CD14-positive monocyte (primary cell): ENCODE data around the gene MGAT4C. TPM values are rescaled to one million over a fixed set of nuclear protein-coding genes. Genes with fewer than 3 reads are reported as not detected.

ENCODE experiments used
- DNase-seq, 3 donors: peaks; one replicate each; pipeline ENCODE4 v3.0.0-alpha.2; 2011 to 2022
- H2AFZ ChIP-seq: 2 replicates; pipeline ENCODE4 v1.6.0; 2012; ENCODE audit warnings: mild to moderate bottlenecking, low read depth, low read length, inconsistent platforms; ENCODE audit not compliant: insufficient read depth, poor library complexity, severe bottlenecking
- H3K27ac ChIP-seq, 2 donors: 1 replicate in 1 of 2; 2 replicates in 1 of 2; pipeline ENCODE4 v1.5.1; 2012 to 2013; ENCODE audit warnings: low read length in 2 of 2, control low read depth in 1 of 2, inconsistent platforms in 1 of 2, low read depth in 1 of 2, mild to moderate bottlenecking in 1 of 2
- H3K27me3 ChIP-seq, 2 donors: one replicate each; pipeline versions ENCODE4 v1.6.0 to v1.6.1; 2011 to 2013; ENCODE audit warnings: low read length in 2 of 2; ENCODE audit not compliant: control insufficient read depth in 2 of 2, insufficient read depth in 2 of 2
- H3K36me3 ChIP-seq, 2 donors: replicated peaks in 1 of 2; 1 replicate in 1 of 2; 2 replicates in 1 of 2; pipeline versions ENCODE4 v1.5.1 to v1.6.1; 2012 to 2013; ENCODE audit warnings: low read length in 2 of 2, control low read depth in 1 of 2, inconsistent platforms in 1 of 2, mild to moderate bottlenecking in 1 of 2; ENCODE audit not compliant: insufficient read depth in 2 of 2, control insufficient read depth in 1 of 2
- H3K4me1 ChIP-seq, 2 donors: 1 replicate in 1 of 2; 2 replicates in 1 of 2; pipeline versions ENCODE4 v1.5.1 to v1.6.1; 2012 to 2013; ENCODE audit warnings: low read length in 2 of 2, control low read depth in 1 of 2, inconsistent platforms in 1 of 2, mild to moderate bottlenecking in 1 of 2, moderate library complexity in 1 of 2; ENCODE audit not compliant: insufficient read depth in 2 of 2, control insufficient read depth in 1 of 2
- H3K4me2 ChIP-seq: replicated peaks from 2 replicates; pipeline ENCODE3; 2012; ENCODE audit warnings: low read length, moderate library complexity, mild to moderate bottlenecking; ENCODE audit not compliant: poor library complexity, severe bottlenecking; ENCODE audit errors: extremely low read depth
- H3K4me3 ChIP-seq, 3 experiments: fragments of 200-600 bp in 1 of 3; sonication (generic) in 1 of 3; replicated peaks in 1 of 3; 1 replicate in 2 of 3; 2 replicates in 1 of 3; pipeline ENCODE4 v1.5.1; 2011 to 2013; ENCODE audit warnings: low read length in 3 of 3, mild to moderate bottlenecking in 3 of 3, control low read depth in 2 of 3, low read depth in 2 of 3, inconsistent platforms in 1 of 3, moderate library complexity in 1 of 3
- H3K79me2 ChIP-seq: 2 replicates; pipeline ENCODE4 v1.6.0; 2012; ENCODE audit warnings: mild to moderate bottlenecking, control low read depth, inconsistent platforms, low read length, moderate library complexity; ENCODE audit not compliant: insufficient read depth
- H3K9ac ChIP-seq: 2 replicates; pipeline ENCODE4 v1.6.0; 2017; ENCODE audit warnings: low read length, mild to moderate bottlenecking; ENCODE audit not compliant: insufficient read depth, poor library complexity, severe bottlenecking
- H3K9me3 ChIP-seq, 2 donors: replicated peaks in 1 of 2; 1 replicate in 1 of 2; 2 replicates in 1 of 2; pipeline versions ENCODE4 v1.5.1 to v1.6.1; 2012 to 2013; ENCODE audit warnings: low read length in 2 of 2, control low read depth in 1 of 2; ENCODE audit not compliant: control insufficient read depth in 1 of 2, insufficient read depth in 1 of 2
- H4K20me1 ChIP-seq: 2 replicates; pipeline ENCODE4 v1.6.0; 2012; ENCODE audit warnings: mild to moderate bottlenecking, low read length, control low read depth, moderate library complexity; ENCODE audit not compliant: insufficient read depth
- H3K27ac Mint-ChIP-seq, 7 donors: one replicate each; pipeline ENCODE4 v1.8.0; 2020; ENCODE audit warnings: mild to moderate bottlenecking in 7 of 7, mixed read lengths in 7 of 7, moderate library complexity in 6 of 7, inconsistent platforms in 2 of 7
- H3K27me3 Mint-ChIP-seq, 3 donors: one replicate each; pipeline ENCODE4 v1.8.0; 2021 to 2022; ENCODE audit warnings: low read depth in 3 of 3, mild to moderate bottlenecking in 3 of 3, mixed read lengths in 3 of 3, moderate library complexity in 3 of 3, inconsistent platforms in 1 of 3
- H3K36me3 Mint-ChIP-seq, 2 donors: one replicate each; pipeline ENCODE4 v1.8.0; 2020; ENCODE audit warnings: mixed read lengths in 2 of 2, inconsistent platforms in 1 of 2, mild to moderate bottlenecking in 1 of 2
- H3K4me1 Mint-ChIP-seq: one replicate; pipeline ENCODE4 v1.8.0; 2020; ENCODE audit warnings: mild to moderate bottlenecking, mixed read lengths
- H3K4me3 Mint-ChIP-seq, 2 donors: one replicate each; pipeline ENCODE4 v1.8.0; 2020; ENCODE audit warnings: mild to moderate bottlenecking in 2 of 2, mixed read lengths in 2 of 2, moderate library complexity in 1 of 2
- H3K9me3 Mint-ChIP-seq, 7 donors: one replicate each; pipeline ENCODE4 v1.8.0; 2020 to 2022; ENCODE audit warnings: mixed read lengths in 7 of 7, mild to moderate bottlenecking in 6 of 7, moderate library complexity in 6 of 7, inconsistent platforms in 2 of 7
- CTCF ChIP-seq: fragments of 200-600 bp; IDR thresholded peaks from one replicate; pipeline ENCODE4 v1.8.0; 2022; ENCODE audit warnings: antibody characterized with exemption, mild to moderate bottlenecking
- WGBS: methylation state at CpG from one replicate; pipeline ENCODE4 v1.1.5; 2013; ENCODE audit warnings: missing lambda C conversion rate; ENCODE audit not compliant: insufficient coverage; 5-methylcytosine and 5-hydroxymethylcytosine counted together
- intact Hi-C, 2 donors: fragments of 100-400 bp; cut with micrococcal nuclease; formaldehyde crosslinking; loops; one replicate each; pipeline versions ENCODE4 v1.15.0 to v1.15.1; 2023
- polyA plus RNA-seq, 3 donors: library from polyadenylated mRNA; depleted of rRNA in 1 of 3; unstranded in 2 of 3; stranded (reverse) in 1 of 3; fragments of 300-500 nt in 2 of 3; fragments of >200 nt in 1 of 3; fragmentation: Illumina TruSeq in 2 of 3; gene quantifications; 1 replicate in 2 of 3; 2 replicates in 1 of 3; pipeline ENCODE4 v1.2.3, GENCODE V29; 2012 to 2021

The MGAT4C gene
- polyA plus RNA-seq, 3 donors = not detected

GRCh38 chr12:85975716-85976115 is 280.5 kb downstream of the MGAT4C start:
- H3K27ac ChIP-seq = no peak overlapping the region
- no peaks in the 10 kb centered on the region for H3K36me3 ChIP-seq
- H3K4me1 ChIP-seq = no peaks in the 10 kb centered on the region
- no peak overlapping the region for H3K4me2 ChIP-seq
- no peak overlapping the region for H3K4me3 ChIP-seq
- Mint-ChIP-seq H3K27ac (no peak overlapping the region), H3K27me3 (no peaks in the 10 kb centered on the region), H3K4me3 (no peak overlapping the region), H3K36me3 (no peaks in the 10 kb centered on the region), H3K9me3 (no peaks in the 10 kb centered on the region), H3K4me1 (no peaks in the 10 kb centered on the region)
- no peaks in the 10 kb centered on the region for H4K20me1 ChIP-seq
- H3K27me3 ChIP-seq = no peaks in the 10 kb centered on the region
- no peak for DNase-seq
- intact Hi-C loops = no loop called here
- TF ChIP-seq CTCF = no peak
- no peaks in the 10 kb centered on the region for H3K9me3 ChIP-seq
- no peak overlapping the region for H2AFZ ChIP-seq
- H3K79me2 ChIP-seq = no peaks in the 10 kb centered on the region
- H3K9ac ChIP-seq = no peak overlapping the region
- no CpG with 5 or more reads among the region's 1 CpG for WGBS

- no peak overlapping the region for H3K4me2 ChIP-seq
- H3K4me3 ChIP-seq = no peak overlapping the region
- H3K36me3 ChIP-seq = no peaks in the 10 kb centered on the region
- no peaks in the 10 kb centered on the region for H3K36me3 Mint-ChIP-seq
- H3K9ac ChIP-seq = no peak overlapping the region
- no peaks in the 10 kb centered on the region for H3K4me1 Mint-ChIP-seq
- no peaks in the 10 kb centered on the region for H3K9me3 Mint-ChIP-seq
- H2AFZ ChIP-seq = no peak overlapping the region
- H3K27me3 ChIP-seq = no peaks in the 10 kb centered on the region
- H3K27me3 Mint-ChIP-seq = no peaks in the 10 kb centered on the region
- H3K9me3 ChIP-seq = no peaks in the 10 kb centered on the region
- H3K27ac ChIP-seq = no peak overlapping the region
- H3K79me2 ChIP-seq = no peaks in the 10 kb centered on the region
- H4K20me1 ChIP-seq = no peaks in the 10 kb centered on the region
- no peak overlapping the region for H3K4me3 Mint-ChIP-seq
- no peaks in the 10 kb centered on the region for H3K4me1 ChIP-seq
- intact Hi-C loops = no loop called here
- no peak for TF ChIP-seq CTCF
- H3K27ac Mint-ChIP-seq = no peak overlapping the region
- no peak for DNase-seq
Observed at GRCh38 chr12:85971800-85972199, 284.4 kb downstream of the MGAT4C start.
